Cerebellar nuclear complex (tissue), 1 donor: ENCODE data around the gene CLGN.
A peak's percentile ranks its signal among the peaks of the same experiment; 100 is the strongest.
"Not testable (repeated sequence)": the region's sequence is repeated elsewhere in the genome, so short reads cannot be mapped to it uniquely, and the experiment has no call there.

Experiments used
- DNase-seq, 2 experiments: peaks; one replicate each; lab custom pipeline; 2025; lab: John Stamatoyannopoulos, UW

The CLGN gene, protein sequence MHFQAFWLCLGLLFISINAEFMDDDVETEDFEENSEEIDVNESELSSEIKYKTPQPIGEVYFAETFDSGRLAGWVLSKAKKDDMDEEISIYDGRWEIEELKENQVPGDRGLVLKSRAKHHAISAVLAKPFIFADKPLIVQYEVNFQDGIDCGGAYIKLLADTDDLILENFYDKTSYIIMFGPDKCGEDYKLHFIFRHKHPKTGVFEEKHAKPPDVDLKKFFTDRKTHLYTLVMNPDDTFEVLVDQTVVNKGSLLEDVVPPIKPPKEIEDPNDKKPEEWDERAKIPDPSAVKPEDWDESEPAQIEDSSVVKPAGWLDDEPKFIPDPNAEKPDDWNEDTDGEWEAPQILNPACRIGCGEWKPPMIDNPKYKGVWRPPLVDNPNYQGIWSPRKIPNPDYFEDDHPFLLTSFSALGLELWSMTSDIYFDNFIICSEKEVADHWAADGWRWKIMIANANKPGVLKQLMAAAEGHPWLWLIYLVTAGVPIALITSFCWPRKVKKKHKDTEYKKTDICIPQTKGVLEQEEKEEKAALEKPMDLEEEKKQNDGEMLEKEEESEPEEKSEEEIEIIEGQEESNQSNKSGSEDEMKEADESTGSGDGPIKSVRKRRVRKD

DNA sequence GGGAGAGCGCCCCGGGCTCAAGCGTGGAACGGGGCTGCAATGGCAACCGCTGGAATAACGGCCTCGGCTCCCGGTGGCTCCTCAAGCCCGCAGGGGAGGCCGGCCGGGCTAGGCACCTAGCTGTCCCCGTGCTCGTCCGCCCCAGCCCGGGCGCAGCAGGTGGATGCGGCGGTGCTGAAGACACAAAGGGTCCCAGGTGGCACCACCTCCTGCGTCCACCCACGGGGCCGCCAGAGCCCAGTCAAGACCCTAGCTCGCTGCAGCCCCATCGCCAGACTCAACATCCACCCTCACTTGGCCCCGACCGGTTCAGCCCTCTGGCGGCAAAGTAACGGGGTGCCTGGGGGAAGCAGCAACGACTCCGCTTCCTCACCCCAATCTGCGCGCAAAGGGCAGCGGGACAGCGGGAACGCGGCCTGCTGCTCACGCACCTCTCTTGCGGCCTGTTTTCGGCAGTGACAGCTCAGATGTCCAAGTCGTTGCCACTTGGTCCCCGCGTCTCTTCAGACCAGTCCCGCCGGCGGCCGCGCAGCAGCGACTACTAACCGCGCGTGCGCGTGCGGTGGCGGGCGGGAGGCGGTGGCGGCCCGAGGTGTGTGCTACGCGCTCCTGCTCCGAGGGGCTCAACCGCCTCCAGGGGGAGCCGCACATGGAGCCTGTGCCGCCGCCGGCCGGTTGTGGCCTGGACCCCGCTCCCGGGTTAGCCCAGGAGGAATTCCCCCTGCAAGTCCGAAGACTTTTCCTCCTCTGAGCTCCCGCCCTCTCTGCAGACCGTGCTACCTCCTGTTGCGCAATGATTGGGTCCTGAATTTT, at the start of gene CLGN:
CLGN (minus strand) TSS at position 543 of the 813 bp plus-strand sequence. CDS start 14,570 bp downstream, outside the sequence.
- peak in 1 of 2 experiments; percentile 37 for DNase-seq

DNA sequence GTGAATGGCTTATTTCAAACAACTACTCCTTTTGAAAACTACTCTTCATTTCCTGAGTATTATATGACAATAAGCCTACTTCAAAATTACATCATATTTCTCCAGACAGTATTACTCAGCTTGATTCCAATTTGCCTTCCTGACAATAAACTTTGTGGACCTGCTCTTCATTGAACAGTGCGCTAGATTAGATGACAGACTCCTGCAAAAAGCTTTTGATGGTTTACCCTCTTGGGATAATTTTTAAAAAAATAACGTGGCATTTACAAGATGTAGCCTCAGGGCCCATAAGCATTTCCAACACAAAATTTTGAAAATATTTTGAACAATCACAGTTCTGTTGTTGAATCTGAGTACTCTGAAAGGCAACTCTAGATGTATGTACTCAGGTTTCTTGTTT, 44.7 kb upstream of the CLGN start:
- DNase-seq = no peak

DNA sequence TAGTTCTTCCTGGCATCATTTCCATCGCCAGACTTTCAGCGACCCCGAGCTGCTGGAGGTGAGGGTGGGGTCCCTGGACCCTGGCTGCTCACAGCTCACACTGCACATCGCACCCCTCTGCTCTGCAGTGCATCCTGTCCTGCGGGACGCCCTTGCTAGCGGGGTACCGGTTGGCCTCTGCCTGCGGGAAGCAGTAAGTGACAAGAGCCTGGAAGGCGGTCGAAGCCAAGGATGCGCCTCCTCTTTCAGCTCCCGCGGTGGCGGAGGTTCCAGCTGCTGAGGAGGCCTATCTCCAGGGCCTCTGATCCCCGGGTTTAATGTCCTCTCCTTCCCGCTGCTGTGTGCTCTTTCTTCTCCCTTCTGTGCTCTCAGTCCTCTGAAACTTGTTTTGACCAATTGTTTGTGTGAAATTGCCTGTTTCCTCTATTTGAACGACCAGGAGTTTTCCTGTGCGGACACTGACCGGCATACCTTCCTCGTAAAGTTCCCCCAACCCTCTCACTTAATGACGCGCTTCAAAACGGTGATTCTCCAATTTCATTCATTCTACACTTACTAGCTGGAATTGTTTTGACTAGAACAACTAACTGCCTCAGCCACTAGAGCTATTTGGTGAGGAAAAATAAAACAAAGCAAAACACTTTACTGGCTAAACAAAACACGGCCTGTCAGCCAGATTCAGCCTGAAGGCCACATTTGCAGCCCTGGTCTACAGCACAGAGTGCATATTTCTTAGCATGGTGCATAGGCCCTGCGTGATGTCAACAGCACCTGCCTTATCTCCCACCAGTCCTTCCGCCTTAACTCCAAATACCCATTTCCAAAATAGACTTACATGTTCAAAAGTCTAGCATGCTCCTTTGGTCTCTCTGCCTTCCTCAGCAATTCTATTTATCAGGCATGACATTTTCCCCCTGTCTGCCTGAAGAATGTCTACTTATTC, 42.6 kb upstream of the CLGN start:
- no peak for DNase-seq

DNA sequence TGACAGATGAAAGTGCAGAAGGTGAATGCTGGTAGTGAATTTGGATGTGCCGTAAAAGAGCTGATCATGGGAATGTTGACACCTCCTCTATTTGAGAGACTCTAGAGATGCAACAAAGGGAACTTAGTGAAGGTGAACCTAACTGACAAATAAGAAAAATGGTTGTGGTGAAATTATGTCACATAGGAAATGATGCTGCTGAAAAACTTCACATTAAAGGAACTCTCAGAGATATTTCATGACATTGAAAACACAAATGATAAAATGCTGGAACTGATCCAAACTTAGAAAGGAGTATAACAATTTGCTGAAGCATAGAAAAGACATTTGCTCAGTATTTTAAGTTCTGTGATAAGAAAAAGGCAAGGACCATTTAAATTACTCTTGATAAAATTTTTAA, 38.7 kb upstream of the CLGN start:
- no peak for DNase-seq

DNA sequence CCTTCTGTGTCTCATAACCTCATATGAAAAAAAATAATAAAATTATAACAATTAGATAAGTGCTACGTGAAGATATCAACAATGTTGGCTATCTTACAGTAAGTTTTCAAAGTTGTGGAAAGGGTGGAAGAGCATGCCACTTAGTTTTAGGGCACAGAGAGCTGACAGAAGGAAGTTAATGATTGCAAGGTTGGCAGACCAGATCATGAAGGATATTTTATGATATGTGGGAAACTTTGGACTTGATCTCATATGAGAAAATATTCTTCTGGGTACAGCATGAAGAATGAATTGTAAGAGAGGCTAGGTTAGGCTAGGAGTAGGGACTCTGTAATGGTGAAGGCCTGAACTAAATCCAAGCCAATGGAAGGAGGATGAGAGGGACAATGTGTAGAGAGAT, 36.2 kb upstream of the CLGN start:
- DNase-seq = no peak

DNA sequence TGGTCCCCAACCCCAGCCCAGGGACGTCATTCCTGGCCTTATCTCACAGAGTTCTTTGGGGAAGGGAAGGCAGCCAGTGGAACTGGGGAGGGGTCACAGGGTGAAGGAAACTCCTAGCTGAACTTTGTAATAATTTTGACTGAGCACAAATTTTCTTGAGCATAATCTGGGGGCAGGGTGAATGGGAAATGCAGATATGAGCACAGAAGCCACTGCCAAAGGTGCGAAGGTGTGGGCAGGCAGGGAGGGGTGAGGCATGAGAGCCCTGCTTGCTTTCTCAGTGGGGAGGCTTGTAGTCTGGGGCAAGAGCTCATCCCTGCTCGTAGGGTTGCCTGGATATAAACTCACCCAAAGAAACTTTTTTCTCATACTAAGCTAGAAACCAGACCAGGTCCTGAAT, 35.7 kb upstream of the CLGN start:
- DNase-seq = no peak

DNA sequence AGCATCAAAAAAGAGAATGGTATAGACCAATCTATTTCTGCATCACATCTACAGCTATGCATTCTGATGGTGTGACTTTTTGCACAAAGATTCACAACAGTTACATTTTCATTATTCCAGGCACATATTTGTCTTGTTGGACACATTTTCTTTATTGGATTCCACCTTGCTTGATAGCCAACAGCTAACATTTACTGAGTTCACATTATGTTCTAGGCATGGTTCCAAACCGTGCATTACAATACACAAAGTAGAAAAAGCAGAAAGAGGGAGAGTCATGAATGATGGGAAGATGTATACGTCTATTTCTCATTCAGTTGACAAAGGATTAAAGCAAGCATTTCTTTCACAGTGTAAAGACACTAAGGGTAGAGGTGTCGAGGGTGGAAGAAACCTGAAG, 22.9 kb upstream of the CLGN start:
- no peak for DNase-seq

DNA sequence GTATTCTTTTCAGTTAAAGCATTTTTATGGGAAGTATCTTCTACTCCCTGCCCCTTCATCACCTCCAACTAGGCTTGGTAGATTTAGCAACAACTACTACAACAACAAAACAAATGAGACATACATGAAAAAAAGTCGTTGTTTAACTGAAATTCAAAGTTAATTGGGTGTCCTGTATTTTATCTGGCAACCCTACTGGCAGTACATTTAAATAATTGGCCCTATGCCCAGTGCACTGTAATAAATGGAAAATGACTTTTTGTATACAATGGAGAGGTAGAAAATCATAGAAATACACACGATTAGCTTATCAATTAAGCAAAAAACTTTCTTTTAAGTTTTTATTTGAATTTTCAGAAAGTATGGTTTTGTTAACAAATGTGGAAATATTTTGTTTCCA, 21.4 kb upstream of the CLGN start:
- no peak for DNase-seq

DNA sequence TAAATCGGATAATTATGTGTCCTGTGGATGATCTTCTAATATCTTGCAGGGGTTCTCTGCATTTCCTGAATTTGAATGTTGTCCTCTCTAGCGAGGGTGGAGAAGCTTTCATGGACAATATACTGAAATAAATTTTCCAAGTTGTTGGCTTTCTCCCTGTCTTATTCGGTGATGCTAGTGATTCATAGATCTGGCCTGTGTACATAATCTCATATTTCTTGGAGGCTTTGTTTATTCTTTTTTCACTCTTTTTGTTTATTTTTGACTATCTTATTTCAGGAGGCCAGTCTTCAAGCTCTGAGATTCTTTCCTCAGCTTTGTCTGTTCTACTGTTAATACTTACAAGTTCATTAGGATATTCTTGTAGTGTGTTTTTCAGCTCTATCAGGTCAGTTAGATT, 20.7 kb upstream of the CLGN start:
- no peak for DNase-seq

DNA sequence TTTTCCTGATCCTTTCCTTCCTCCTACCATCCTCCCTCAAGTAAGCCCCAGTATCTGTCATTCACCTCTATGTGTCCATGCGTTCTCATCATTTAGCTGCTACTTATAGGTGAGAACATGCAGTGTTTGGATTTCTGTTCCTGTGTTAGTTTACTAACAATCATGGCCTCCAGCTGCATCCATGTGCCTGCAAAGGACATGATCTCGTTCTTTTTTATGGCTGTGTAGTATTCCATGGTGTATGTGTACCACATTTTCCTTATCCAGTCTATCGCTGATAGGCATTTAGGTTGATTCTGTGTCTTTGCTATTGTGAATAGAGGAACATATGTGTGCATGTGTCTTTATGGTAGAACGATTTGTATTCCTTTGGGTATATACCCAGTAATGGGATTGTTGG, 16.9 kb upstream of the CLGN start:
- DNase-seq = not testable (repeated sequence)

DNA sequence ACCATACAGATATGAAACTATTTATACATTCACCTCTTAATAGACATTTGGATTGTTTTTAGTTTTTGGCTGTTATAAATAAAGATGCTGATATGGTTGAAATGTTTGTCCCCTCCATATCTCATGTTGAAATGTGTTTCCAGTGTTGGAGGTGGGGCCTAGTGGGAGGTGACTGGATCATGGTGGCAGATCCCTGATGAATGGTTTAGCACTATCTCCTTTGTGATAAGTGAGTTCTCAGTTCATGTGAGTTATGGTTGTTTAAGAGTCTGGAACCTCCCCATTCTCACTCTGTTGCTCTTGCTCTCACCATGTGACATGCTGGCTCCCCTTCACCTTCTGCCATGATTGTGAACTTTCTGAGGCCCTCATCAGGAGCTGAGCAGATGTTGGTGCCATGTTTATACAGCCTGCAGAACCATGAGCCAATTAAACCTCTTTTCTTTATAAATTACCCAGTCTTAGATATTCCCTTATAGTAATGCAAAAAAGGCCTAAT, 12.2 kb upstream of the CLGN start:
- DNase-seq = no peak

DNA sequence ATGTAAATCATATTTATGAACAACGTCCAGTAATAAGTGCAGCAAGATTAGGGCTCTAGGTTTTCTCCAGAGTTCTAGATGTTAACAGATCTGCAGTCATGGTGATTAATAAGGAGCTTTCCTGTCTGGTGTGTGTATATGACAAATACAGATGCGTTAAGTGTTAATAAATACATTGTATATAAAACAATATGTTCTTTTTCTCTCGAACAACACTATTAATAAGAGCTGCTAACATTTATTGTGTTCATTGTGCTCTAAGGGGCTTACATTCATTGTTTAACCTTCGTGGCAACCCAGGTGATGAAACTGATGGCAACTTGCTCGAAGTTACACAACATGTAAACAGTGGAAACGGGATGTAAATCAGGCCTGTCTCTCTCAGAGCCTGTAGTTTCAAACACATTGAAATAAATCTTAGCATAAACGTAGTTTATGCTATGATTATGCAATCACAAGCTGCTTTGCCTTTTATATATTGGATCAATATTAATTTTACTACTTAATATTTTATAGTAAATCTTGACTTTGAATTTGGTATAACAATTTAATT, 547 bp upstream of the CLGN start:
- DNase-seq = no peak

DNA sequence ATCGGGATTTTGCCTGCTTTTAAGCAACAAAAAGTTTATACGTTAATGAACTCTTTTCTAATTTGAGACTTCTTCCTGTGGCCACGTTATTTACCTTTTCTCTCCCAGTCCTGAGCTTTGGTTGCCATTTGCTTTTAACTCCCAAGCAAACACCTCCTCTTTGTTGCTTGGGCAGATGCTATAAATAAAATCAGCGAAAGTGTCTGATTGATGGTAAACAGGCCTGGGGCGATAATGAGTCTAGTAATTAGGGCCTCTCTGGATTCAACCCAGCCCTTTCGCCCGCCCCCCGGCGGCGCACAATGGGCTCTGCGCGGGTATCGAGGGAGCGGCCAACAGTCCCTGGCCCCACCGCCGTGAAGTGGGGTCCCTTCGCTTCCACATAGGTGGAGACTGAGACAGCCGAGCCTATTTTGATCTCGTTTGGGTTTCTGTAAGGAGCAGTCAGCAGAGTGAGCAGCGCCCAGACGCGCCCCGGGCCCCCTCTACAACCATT, 790 bp downstream of the CLGN start:
- DNase-seq = no peak

DNA sequence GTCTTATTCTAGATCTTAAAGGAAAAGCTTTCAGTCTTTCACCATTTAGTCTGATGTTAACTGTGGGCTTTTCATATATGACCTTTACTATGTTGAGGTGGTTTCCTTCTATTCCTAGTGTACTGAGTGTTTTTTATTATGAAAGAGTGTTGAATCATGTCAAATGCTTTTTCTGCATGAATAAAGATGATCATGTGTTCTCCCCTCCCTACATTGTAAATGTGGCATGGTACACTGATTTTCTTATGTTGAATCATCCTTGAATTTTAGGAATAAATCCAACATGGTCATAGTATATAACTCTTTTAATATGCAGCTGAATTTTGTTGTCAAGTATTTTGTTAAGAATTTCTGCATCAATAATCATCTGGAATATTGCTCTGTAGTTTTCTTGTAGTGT, 4.3 kb downstream of the CLGN start:
- no peak for DNase-seq

DNA sequence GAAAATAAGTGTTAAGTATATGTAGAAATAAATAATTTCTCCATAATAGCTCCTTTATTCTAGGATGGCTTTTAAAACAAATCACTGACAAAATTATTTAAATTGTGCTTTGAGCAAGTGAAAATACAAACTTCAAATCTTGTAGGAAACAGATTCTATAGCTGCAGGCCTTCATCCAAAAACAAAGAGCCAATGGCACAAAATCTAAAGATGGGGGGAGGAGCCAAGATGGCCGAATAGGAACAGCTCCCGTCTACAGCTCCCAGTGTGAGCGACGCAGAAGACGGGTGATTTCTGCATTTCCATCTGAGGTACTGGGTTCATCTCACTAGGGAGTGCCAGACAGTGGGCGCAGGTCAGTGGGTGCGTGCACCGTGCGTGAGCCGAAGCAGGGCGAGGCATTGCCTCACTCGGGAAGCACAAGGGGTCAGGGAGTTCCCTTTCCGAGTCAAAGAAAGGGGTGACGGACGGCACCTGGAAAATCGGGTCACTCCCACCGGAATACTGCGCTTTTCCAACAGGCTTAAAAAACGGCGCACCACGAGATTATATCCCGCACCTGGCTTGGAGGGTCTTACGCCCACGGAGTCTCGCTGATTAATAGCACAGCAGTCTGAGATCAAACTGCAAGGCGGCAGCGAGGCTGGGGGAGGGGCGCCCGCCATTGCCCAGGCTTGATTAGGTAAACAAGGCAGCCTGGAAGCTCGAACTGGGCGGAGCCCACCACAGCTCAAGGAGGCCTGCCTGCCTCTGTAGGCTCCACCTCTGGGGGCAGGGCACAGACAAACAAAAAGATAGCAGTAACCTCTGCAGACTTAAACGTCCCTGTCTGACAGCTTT, 14.1 kb downstream of the CLGN start:
- not testable (repeated sequence) for DNase-seq

DNA sequence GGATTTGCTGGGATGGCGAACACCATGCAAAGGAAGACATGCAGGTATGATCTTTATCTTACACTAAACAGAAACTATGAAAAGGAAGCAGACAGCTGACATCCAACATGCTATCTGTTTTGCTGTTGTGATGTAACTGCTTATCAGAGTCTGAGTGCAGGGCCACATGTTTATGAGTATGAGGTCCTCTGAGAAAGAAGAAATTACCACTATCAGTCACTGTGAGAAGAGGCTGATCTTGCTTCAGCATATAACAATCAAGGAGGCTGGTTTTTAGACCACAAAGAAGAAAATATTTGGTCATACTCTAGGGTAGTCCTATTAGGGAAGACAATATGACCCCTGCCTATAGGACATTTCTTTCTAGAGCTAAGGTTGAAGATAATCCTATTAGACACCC, 18.5 kb downstream of the CLGN start:
- DNase-seq = no peak

DNA sequence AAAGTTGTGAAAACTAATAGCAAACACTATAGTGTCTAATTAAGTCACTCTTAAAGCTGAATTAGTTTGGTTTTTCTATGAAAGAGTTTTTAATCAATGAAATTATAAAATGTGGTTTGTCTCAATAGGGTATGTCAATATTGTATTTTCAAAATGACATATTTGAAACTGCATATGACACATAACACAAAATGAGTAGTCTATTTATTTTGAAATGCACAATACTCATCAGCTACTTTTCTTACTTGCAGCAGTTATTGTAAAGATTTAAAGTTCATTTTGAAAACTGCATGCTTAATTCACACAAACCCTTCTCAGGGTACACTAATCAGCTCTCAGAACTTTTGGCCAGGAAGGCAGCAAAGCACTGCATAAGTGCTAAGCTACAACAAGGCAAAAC, 21.2 kb downstream of the CLGN start:
- no peak for DNase-seq

DNA sequence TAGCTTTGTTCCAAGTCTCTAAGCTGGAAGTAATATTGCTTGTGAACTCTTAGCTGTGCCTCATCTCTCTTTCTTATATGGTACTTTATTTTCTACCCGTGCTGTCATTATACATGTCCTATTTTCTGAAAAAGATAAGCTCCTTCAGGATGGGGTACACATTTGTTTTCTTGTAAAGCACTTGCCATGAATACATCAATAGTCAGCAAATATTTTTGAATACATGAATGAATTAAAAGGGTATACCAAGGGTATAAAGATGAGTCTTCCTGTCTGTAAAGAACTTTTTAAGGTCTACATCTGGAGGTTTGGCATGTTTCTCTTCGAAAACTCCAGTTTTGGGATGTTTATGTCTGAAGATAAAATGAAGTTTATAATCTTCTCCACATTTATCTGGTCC, 27.3 kb downstream of the CLGN start:
- no peak for DNase-seq

DNA sequence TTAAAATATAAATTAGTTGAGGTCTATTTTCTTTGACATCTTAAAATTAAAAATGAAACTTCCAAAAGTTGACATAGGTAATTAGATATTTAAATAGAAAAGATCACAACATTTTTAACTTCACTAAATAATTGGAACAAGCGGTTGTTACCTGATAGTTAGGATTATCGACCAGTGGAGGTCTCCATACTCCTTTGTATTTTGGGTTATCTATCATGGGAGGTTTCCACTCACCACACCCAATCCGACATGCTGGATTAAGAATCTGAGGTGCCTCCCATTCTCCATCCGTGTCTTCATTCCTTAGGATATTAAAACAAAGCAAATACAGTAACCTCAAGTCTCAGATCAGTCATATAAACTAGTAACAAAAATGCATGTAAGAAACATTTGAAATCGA, 31.8 kb downstream of the CLGN start:
- no peak for DNase-seq

DNA sequence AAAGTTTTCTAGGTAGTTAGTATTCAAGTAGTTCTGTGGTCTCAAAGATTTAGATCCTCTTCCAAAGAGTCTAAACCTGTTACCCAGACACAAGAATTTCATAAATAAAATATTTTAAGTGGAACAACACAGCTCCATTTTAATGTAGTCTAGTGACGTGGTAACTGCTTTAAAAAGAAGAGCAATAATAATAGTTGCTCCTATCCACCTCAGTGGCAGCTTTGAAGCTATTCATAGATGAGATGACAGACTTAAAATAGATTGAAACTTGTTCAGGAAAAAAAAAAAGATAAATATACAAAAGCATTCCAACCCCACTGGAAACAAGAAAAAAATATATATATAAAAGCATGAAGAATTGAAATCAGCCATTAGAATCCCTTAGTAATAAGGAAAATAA, 39.4 kb downstream of the CLGN start:
- no peak for DNase-seq
